ENCODE data around the gene GIMAP8.

The GIMAP8 gene

GRCh38 chr7:150411606-150412005 is 38.8 kb upstream of the GIMAP8 start:
- DNase-seq (ENCODE audit: low read depth in 2 of 2), result no peak

- DNase-seq (ENCODE audit: low read depth in 2 of 2), result no peak
Measured at GRCh38 chr7:150412016-150412415, 38.4 kb upstream of the GIMAP8 start.

GRCh38 chr7:150412518-150413488 is 37.6 kb upstream of the GIMAP8 start:
- no peak for DNase-seq (ENCODE audit: low read depth in 2 of 2)

- DNase-seq (ENCODE audit: low read depth in 2 of 2), result no peak
Measured at GRCh38 chr7:150413640-150414081, 36.8 kb upstream of the GIMAP8 start.

- no peak for DNase-seq (ENCODE audit: low read depth in 2 of 2)
Measured at GRCh38 chr7:150415161-150416153, 35.0 kb upstream of the GIMAP8 start.

- no peak for DNase-seq (ENCODE audit: low read depth in 2 of 2)
Measured at GRCh38 chr7:150417239-150417638, 33.2 kb upstream of the GIMAP8 start.

GRCh38 chr7:150417863-150418262 is 32.6 kb upstream of the GIMAP8 start:
- DNase-seq (ENCODE audit: low read depth in 2 of 2), result no peak

- no peak for DNase-seq (ENCODE audit: low read depth in 2 of 2)
Measured at GRCh38 chr7:150420242-150420641, 30.2 kb upstream of the GIMAP8 start.

- DNase-seq (ENCODE audit: low read depth in 2 of 2), result peak; percentile 81 to 84
Measured at GRCh38 chr7:150420987-150421674, 29.3 kb upstream of the GIMAP8 start.

GRCh38 chr7:150421831-150422230 is 28.6 kb upstream of the GIMAP8 start:
- no peak for DNase-seq (ENCODE audit: low read depth in 2 of 2)

- no peak for DNase-seq (ENCODE audit: low read depth in 2 of 2)
Measured at GRCh38 chr7:150425670-150426069, 24.8 kb upstream of the GIMAP8 start.

- no peak for DNase-seq (ENCODE audit: low read depth in 2 of 2)
Measured at GRCh38 chr7:150428671-150429451, 21.6 kb upstream of the GIMAP8 start.

GRCh38 chr7:150429699-150430098 is 20.7 kb upstream of the GIMAP8 start:
- no peak for DNase-seq (ENCODE audit: low read depth in 2 of 2)

- DNase-seq (ENCODE audit: low read depth in 2 of 2), result no peak
Measured at GRCh38 chr7:150430465-150431085, 19.9 kb upstream of the GIMAP8 start.

GRCh38 chr7:150431839-150432658 is 18.4 kb upstream of the GIMAP8 start:
- no peak for DNase-seq (ENCODE audit: low read depth in 2 of 2)

- no peak for DNase-seq (ENCODE audit: low read depth in 2 of 2)
Measured at GRCh38 chr7:150432915-150433892, 17.2 kb upstream of the GIMAP8 start.

- no peak for DNase-seq (ENCODE audit: low read depth in 2 of 2)
Measured at GRCh38 chr7:150434240-150434639, 16.2 kb upstream of the GIMAP8 start.

- no peak for DNase-seq (ENCODE audit: low read depth in 2 of 2)
Measured at GRCh38 chr7:150435047-150435389, 15.4 kb upstream of the GIMAP8 start.

All from stimulated activated CD4-positive, alpha-beta T cell treated with anti-CD3 and anti-CD28 coated beads, Interleukin-4, amount 100 ng/mL, for 48 hours (primary cell).